CD4-positive, alpha-beta memory T cell (primary cell): ENCODE measurements around the gene MAU2. TPM values are rescaled to one million over a fixed set of nuclear protein-coding genes. Genes with fewer than 3 reads are reported as not detected.

Experiments used
- CTCF ChIA-PET: fragments of 350-600 bp; sonication (Branson Sonifier 250); formaldehyde crosslinking; loops from one replicate; lab custom pipeline; 2021; ENCODE audit warnings: inconsistent platforms; ENCODE audit not compliant: partially characterized antibody; lab: Charles Lee
- POLR2A ChIA-PET: fragments of 350-600 bp; sonication (Branson Sonifier 250); formaldehyde crosslinking; loops from one replicate; lab custom pipeline; 2021; ENCODE audit not compliant: partially characterized antibody; lab: Charles Lee
- DNase-seq, 5 donors: peaks; one replicate each; pipeline versions ENCODE4 v3.0.0 to v3.0.0-alpha.2; 2020 to 2022; ENCODE audit warnings: mixed read lengths in 1 of 5
- H3K27ac ChIP-seq: one replicate; pipeline ENCODE4 v1.7.0; 2013; ENCODE audit warnings: low read depth, low read length
- H3K27me3 ChIP-seq: 2 replicates; pipeline ENCODE4 v1.7.0; 2013; ENCODE audit warnings: mild to moderate bottlenecking, low read length, moderate library complexity; ENCODE audit not compliant: insufficient read depth
- H3K36me3 ChIP-seq: 2 replicates; pipeline ENCODE4 v1.7.0; 2013; ENCODE audit warnings: mild to moderate bottlenecking, low read length, moderate library complexity; ENCODE audit not compliant: insufficient read depth
- H3K4me1 ChIP-seq: 2 replicates; pipeline ENCODE4 v1.7.0; 2013; ENCODE audit warnings: mild to moderate bottlenecking, low read length, moderate library complexity; ENCODE audit not compliant: insufficient read depth
- H3K4me3 ChIP-seq, 2 donors: one replicate each; pipeline ENCODE4 v1.7.0; 2013; ENCODE audit warnings: low read length in 2 of 2, mild to moderate bottlenecking in 1 of 2
- H3K9me3 ChIP-seq, 2 donors: one replicate each; pipeline ENCODE4 v1.7.0; 2013; ENCODE audit warnings: low read length in 2 of 2, control low read depth in 1 of 2; ENCODE audit not compliant: control insufficient read depth in 1 of 2
- H3K27ac Mint-ChIP-seq, 7 donors: one replicate each; pipeline ENCODE4 v1.8.0; 2020 to 2021; ENCODE audit warnings: mixed read lengths in 7 of 7, mild to moderate bottlenecking in 6 of 7, inconsistent platforms in 3 of 7, moderate library complexity in 3 of 7
- H3K27me3 Mint-ChIP-seq, 2 donors: one replicate each; pipeline ENCODE4 v1.8.0; 2020 to 2021; ENCODE audit warnings: mixed read lengths in 2 of 2
- H3K36me3 Mint-ChIP-seq, 2 donors: one replicate each; pipeline ENCODE4 v1.8.0; 2020 to 2021; ENCODE audit warnings: mixed read lengths in 2 of 2, inconsistent platforms in 1 of 2, mild to moderate bottlenecking in 1 of 2
- H3K4me1 Mint-ChIP-seq, 4 donors: one replicate each; pipeline ENCODE4 v1.8.0; 2020 to 2021; ENCODE audit warnings: mixed read lengths in 4 of 4, mild to moderate bottlenecking in 1 of 4
- H3K4me3 Mint-ChIP-seq, 8 donors: one replicate each; pipeline ENCODE4 v1.8.0; 2020 to 2021; ENCODE audit warnings: mixed read lengths in 8 of 8, mild to moderate bottlenecking in 7 of 8, moderate library complexity in 6 of 8, inconsistent platforms in 3 of 8
- H3K9me3 Mint-ChIP-seq, 8 donors: one replicate each; pipeline ENCODE4 v1.8.0; 2020 to 2021; ENCODE audit warnings: mixed read lengths in 8 of 8, mild to moderate bottlenecking in 5 of 8, inconsistent platforms in 3 of 8, moderate library complexity in 1 of 8
- intact Hi-C: fragments of 100-400 bp; cut with micrococcal nuclease; formaldehyde crosslinking; loops from one replicate; pipeline ENCODE4 v1.15.1; 2023
- polyA plus RNA-seq, 2 donors: library from polyadenylated mRNA; unstranded; fragments of 300-500 nt; fragmentation: Illumina TruSeq; gene quantifications; one replicate each; pipeline ENCODE4 v1.2.3, GENCODE V29; 2021
- total RNA-seq, 2 experiments: library from RNA; stranded (reverse); gene quantifications; one replicate each; pipeline ENCODE4 v1.2.3, GENCODE V29; 2021

MAU2 gene, protein sequence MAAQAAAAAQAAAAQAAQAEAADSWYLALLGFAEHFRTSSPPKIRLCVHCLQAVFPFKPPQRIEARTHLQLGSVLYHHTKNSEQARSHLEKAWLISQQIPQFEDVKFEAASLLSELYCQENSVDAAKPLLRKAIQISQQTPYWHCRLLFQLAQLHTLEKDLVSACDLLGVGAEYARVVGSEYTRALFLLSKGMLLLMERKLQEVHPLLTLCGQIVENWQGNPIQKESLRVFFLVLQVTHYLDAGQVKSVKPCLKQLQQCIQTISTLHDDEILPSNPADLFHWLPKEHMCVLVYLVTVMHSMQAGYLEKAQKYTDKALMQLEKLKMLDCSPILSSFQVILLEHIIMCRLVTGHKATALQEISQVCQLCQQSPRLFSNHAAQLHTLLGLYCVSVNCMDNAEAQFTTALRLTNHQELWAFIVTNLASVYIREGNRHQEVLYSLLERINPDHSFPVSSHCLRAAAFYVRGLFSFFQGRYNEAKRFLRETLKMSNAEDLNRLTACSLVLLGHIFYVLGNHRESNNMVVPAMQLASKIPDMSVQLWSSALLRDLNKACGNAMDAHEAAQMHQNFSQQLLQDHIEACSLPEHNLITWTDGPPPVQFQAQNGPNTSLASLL
- total RNA-seq (100 to 1,000 TPM; 148 to 155 TPM), polyA plus RNA-seq (10 to 100 TPM; 18.1 to 25.4 TPM)

DNA sequence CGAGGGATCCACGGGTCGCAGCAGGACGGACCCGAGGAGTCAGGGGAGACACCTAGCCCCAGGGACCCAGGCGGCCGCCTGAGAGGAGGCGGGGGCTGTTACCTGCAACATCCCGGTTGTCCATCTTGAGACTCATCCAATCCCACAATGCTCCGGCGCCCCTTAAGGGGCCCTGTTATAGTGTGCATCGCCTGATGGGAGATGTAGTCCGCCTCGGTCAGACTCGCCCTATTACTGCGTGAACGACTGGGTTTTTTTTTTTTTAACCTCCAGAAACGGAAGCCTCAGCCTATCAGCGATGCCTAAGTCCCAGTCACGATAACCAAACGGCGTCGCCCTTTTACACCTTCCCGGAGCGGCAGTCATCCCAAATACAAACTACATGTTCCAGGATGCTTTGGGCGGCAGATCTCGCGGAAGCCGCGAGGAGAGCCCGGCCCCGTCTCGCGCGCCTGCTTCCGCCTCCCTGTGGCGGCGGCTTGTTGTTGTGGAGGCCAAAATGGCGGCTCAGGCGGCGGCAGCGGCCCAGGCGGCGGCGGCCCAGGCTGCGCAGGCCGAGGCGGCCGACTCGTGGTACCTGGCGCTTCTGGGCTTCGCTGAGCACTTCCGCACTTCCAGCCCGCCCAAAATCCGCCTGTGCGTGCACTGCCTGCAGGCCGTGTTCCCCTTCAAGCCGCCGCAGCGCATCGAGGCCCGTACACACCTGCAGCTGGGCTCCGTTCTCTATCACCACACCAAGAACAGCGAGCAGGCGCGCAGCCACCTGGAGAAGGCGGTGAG is at the start of gene MAU2, which contains the start of gene SUGP1:
Gene MAU2 (plus strand): TSS at position 469 of the 780 bp plus-strand sequence. CDS start 31 bp downstream, at position 500.
Gene SUGP1 (minus strand): TSS at position 149 of the 780 bp plus-strand sequence. CDS start 13 bp downstream, at position 136.
- CTCF ChIA-PET: interaction anchor here (1.2 to 1.3 kb wide), 3 partner anchors 84 to 170 kb away, joined by 3 to 5 read pairs (median 3); partner anchors contain the start of gene GATAD2A
- intact Hi-C loops: loop anchor here (1.0 to 5.0 kb wide), 8 partner anchors 42 to 196 kb away; partner anchors contain the start of genes BORCS8, GATAD2A, NDUFA13 and NR2C2AP
- peaks cover 49% of the 10 kb centered on the region for H3K4me1 ChIP-seq

DNA sequence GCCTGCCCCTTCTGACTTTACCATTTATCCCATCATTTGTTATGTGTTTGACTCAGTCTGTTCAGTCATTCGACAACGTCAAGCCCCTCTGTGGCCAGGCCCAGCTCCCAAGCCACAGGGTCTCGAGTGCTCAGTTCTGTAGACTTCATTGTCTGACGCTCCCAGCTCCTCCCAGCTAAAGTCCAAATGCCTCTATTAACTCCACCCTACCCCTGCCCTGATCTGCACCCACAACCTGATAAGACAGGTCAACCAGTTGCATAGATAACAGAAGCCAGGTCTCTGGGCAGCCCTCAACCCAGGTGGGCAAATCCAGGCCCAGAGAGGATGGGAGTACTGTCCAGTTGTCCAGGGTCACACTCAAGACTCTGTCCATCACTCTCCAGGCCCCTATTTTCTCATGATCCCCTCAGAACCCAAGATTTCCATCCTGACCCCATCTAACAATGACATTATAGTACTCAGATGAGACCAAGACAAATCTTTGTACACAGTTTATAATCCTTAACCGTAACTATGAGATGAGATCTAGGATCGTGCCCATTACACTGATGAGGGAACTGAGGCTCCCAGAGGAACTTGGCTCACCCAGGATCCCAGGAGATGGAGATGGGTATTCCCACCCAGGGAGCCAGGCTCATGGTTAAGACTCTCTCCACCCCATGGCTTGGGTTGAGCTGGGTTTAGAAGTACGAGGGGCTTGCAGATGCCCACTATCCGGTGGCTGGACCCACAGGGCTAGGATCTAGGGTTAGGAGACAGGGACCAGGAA is 48.6 kb upstream of the MAU2 start:
- Mint-ChIP-seq H3K27ac (peak overlapping the region in 1 of 7 donors; percentile 68), H3K27me3 (peaks cover 3 to 10% of the 10 kb centered on the region in 2 donors), H3K4me1 (peaks cover 5 to 12% (median 8%) of the 10 kb centered on the region in 4 donors), H3K36me3 (peaks cover 12 to 17% of the 10 kb centered on the region in 2 donors), H3K9me3 (no peaks in the 10 kb centered on the region), H3K4me3 (peak overlapping the region in 4 of 8 donors; percentile 12 to 48 (median 36))
- POLR2A ChIA-PET: no interaction called here
- DNase-seq: no peak
- no peak overlapping the region for H3K27ac ChIP-seq
- no peak overlapping the region for H3K4me3 ChIP-seq
- CTCF ChIA-PET: no interaction called here
- intact Hi-C loops: no loop called here
- H3K9me3 ChIP-seq: no peaks in the 10 kb centered on the region
- H3K4me1 ChIP-seq: peaks cover 6% of the 10 kb centered on the region
- no peaks in the 10 kb centered on the region for H3K27me3 ChIP-seq
- peaks cover 6% of the 10 kb centered on the region for H3K36me3 ChIP-seq

More for the DNA sequence above, at the start of gene MAU2, which contains the start of gene SUGP1:
- H3K27ac Mint-ChIP-seq: peak within 1 kb of the TSS; percentile 94 to 100 (median 100)
- peak; percentile 92 to 94 (median 94) for DNase-seq
- Histone ChIP-seq H3K4me3 (peak within 1 kb of the TSS; percentile 96 to 98), H3K36me3 (peaks cover 22% of the 10 kb centered on the region), H3K27me3 (no peaks in the 10 kb centered on the region), H3K27ac (peak within 1 kb of the TSS; percentile 97), H3K9me3 (no peaks in the 10 kb centered on the region)
- no peaks in the 10 kb centered on the region for H3K27me3 Mint-ChIP-seq
- H3K4me3 Mint-ChIP-seq: peak within 1 kb of the TSS; percentile 93 to 100 (median 99)
- H3K9me3 Mint-ChIP-seq: no peaks in the 10 kb centered on the region
- H3K4me1 Mint-ChIP-seq: peaks cover 22 to 64% (median 40%) of the 10 kb centered on the region in 4 donors
- POLR2A ChIA-PET: interaction anchor here (1.0 to 1.6 kb wide), 4 partner anchors 12 to 169 kb away, joined by 3 to 9 read pairs (median 4); no protein-coding TSS in a partner anchor
- H3K36me3 Mint-ChIP-seq: peaks cover 23 to 30% of the 10 kb centered on the region in 2 donors

DNA sequence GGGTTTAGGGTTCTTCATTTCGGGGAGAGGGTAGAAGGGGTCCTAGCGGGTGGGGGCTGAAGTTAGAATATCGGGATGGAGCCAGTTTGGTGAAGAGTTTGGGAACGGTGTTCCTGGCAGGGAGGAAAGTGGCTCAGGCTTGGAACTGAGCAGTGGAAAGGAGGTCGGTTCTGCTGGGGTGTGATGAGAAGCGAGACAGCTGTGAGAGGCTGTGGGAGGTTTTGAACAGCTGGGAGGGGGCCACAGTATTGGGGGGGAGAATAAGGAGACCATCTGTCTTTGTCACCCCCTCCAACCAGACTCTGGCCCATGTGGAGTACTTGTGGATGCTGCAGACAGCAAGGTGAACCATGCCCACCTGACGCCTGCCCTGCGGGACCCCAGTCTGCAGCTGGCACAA is 46.5 kb upstream of the MAU2 start:
- H3K27me3 ChIP-seq: no peaks in the 10 kb centered on the region
- no peaks in the 10 kb centered on the region for H3K9me3 ChIP-seq
- no peak overlapping the region for H3K27ac ChIP-seq
- no peak overlapping the region for H3K27ac Mint-ChIP-seq
- ChIA-PET POLR2A (no interaction called here), CTCF (no interaction called here)
- intact Hi-C loops: no loop called here
- H3K36me3 ChIP-seq: peaks cover 24% of the 10 kb centered on the region
- peaks cover 6% of the 10 kb centered on the region for H3K4me1 ChIP-seq
- peaks cover 3 to 10% of the 10 kb centered on the region in 2 donors for H3K27me3 Mint-ChIP-seq
- H3K4me3 Mint-ChIP-seq: peak overlapping the region in 1 of 8 donors; percentile 19
- peaks cover 26 to 30% of the 10 kb centered on the region in 2 donors for H3K36me3 Mint-ChIP-seq
- peaks cover 5 to 12% (median 8%) of the 10 kb centered on the region in 4 donors for H3K4me1 Mint-ChIP-seq
- no peak for DNase-seq
- no peaks in the 10 kb centered on the region for H3K9me3 Mint-ChIP-seq
- no peak overlapping the region for H3K4me3 ChIP-seq

DNA sequence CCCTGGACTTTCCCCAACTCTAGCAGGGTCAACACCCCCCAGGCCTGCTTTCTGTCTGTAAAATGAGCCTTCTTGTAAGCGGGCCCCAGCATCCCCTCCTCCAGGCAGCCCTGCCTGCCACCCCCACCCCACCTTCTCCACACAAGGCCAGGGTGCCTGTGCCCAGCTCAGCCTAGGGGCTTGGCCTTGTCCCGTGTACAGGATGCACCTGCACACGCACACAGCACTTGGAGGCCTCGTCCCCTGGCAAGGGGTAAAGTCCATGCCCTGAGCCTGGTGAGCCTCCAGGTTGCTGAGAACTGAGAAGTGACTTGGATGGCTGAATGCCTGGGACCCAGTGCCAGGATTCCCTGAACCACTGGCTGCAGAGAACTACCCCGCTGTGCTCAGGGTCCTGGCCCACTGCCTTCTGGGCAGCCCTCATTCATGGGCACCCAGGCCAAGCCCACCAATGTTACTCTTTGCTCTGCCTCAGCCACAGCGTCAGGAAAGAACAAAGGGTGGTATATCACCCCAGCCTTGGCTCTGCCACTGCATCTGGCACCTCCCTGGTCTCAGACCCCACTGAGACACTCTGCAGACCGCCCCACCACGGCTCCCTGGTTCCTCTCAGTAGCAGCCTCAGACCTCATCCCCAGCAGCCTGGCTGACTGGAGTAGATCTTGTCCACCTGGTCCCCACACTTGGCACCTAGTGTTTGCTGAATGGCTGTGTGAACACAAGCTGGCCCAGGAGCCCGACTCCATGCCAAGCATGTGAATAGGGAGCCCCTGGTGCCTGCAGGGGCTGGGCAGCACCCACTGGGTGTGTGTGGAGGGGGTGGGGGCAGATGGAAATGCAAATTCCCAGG is 45.7 kb upstream of the MAU2 start:
- POLR2A ChIA-PET: no interaction called here
- Histone ChIP-seq H3K27ac (no peak overlapping the region), H3K9me3 (no peaks in the 10 kb centered on the region), H3K36me3 (peaks cover 32% of the 10 kb centered on the region), H3K4me3 (no peak overlapping the region), H3K27me3 (no peaks in the 10 kb centered on the region), H3K4me1 (peaks cover 6% of the 10 kb centered on the region)
- Mint-ChIP-seq H3K4me3 (peak overlapping the region in 1 of 8 donors; percentile 34), H3K27me3 (peaks cover 3 to 10% of the 10 kb centered on the region in 2 donors), H3K36me3 (peaks cover 30 to 31% of the 10 kb centered on the region in 2 donors), H3K27ac (no peak overlapping the region), H3K9me3 (no peaks in the 10 kb centered on the region), H3K4me1 (peaks cover 5 to 12% (median 8%) of the 10 kb centered on the region in 4 donors)
- no peak for DNase-seq
- CTCF ChIA-PET: no interaction called here
- intact Hi-C loops: no loop called here

DNA sequence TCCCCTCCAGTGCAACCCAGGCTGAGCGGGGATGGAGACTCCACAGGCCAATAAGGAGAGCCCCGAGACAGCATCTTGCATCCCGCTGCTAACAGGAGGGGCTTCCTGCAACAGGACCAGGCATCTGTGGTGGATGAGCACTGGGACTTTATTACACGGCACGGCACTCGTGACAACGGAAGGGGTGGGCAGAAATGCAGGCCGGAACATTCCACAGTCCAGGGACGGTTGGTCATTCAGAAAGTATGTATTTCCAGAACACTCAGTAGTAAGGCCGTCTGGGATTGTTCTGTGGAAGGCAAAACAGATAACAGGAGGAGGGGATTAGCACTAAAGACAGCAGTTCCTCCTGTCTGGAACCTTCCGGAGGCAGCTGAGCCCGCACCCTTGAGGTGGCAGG is 44.2 kb upstream of the MAU2 start:
- no peaks in the 10 kb centered on the region for H3K9me3 Mint-ChIP-seq
- peaks cover 41 to 45% of the 10 kb centered on the region in 2 donors for H3K36me3 Mint-ChIP-seq
- H3K4me3 Mint-ChIP-seq: no peak overlapping the region
- H3K9me3 ChIP-seq: no peaks in the 10 kb centered on the region
- POLR2A ChIA-PET: interaction anchor here (0.6 kb wide), 1 partner anchor 895 kb away, joined by 3 read pairs; no protein-coding TSS in a partner anchor
- no peak for DNase-seq
- H3K4me1 ChIP-seq: peaks cover 6% of the 10 kb centered on the region
- H3K27me3 Mint-ChIP-seq: peaks cover 3 to 10% of the 10 kb centered on the region in 2 donors
- no peaks in the 10 kb centered on the region for H3K27me3 ChIP-seq
- H3K4me1 Mint-ChIP-seq: peaks cover 5 to 12% (median 8%) of the 10 kb centered on the region in 4 donors
- H3K27ac Mint-ChIP-seq: no peak overlapping the region
- no peak overlapping the region for H3K27ac ChIP-seq
- H3K4me3 ChIP-seq: no peak overlapping the region
- intact Hi-C loops: no loop called here
- peaks cover 44% of the 10 kb centered on the region for H3K36me3 ChIP-seq
- CTCF ChIA-PET: no interaction called here

DNA sequence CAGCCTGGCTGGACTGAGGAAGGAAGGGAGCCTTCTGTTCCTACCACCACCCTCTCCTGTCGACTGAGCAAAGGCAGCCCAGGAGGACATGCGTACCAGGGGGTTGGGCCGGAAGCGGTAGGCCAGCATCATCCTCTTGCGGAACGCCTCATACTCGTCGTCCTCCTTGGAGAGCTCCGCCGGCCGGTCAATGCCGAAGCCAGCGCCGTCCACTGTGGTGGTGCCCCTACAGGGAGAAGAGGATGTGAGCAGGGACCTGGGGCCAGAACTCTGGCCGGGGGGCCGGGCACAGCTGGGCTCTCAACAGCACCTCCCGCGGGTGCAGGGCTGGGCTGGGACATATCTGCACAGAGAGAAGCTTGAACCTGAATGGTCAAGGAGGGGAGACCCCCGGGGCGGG is 43.8 kb upstream of the MAU2 start:
- Histone ChIP-seq H3K27ac (no peak overlapping the region), H3K36me3 (peaks cover 47% of the 10 kb centered on the region), H3K4me1 (peaks cover 6% of the 10 kb centered on the region), H3K27me3 (no peaks in the 10 kb centered on the region), H3K9me3 (no peaks in the 10 kb centered on the region), H3K4me3 (no peak overlapping the region)
- CTCF ChIA-PET: no interaction called here
- no peak for DNase-seq
- H3K4me1 Mint-ChIP-seq: peaks cover 5 to 12% (median 8%) of the 10 kb centered on the region in 4 donors
- peaks cover 46 to 49% of the 10 kb centered on the region in 2 donors for H3K36me3 Mint-ChIP-seq
- H3K27ac Mint-ChIP-seq: no peak overlapping the region
- POLR2A ChIA-PET: no interaction called here
- H3K9me3 Mint-ChIP-seq: no peaks in the 10 kb centered on the region
- peaks cover 3 to 8% of the 10 kb centered on the region in 2 donors for H3K27me3 Mint-ChIP-seq
- no peak overlapping the region for H3K4me3 Mint-ChIP-seq
- intact Hi-C loops: no loop called here
